HEK293T (cell line): ENCODE results near the gene CEP63.

Source experiments
- LEF1 ChIP-seq: fragments of 450-650 bp; IDR thresholded peaks from 2 replicates; pipeline ENCODE4 v1.6.1; 2017; ENCODE audit warnings: mild to moderate bottlenecking, borderline replicate concordance
- SP1 ChIP-seq: fragments of 450-650 bp; IDR thresholded peaks from 2 replicates; pipeline ENCODE4 v1.6.1; 2017
- TARDBP ChIP-seq: fragments of 450-650 bp; IDR thresholded peaks from 2 replicates; pipeline ENCODE4 v1.6.1; 2016

- TF ChIP-seq TARDBP (no peak), LEF1 (no peak), SP1 (no peak)
These were observed 38.5 kb upstream of the CEP63 start for GRCh38 chr3:134447351-134447750.
